WTC11 (cell line): Measurements from ENCODE around the gene SPSB3. TPM values are rescaled to one million over a fixed set of nuclear protein-coding genes. Genes with fewer than 3 reads are reported as not detected.

Experiments used
- ATAC-seq: fragments of 200-7000 bp; cut with Tn5 transposase; 2 replicates; pipeline ENCODE4 v1.10.0; 2021; ENCODE audit warnings: mild to moderate bottlenecking, moderate library complexity
- CTCF ChIA-PET: fragments of 300-600 bp; sonication (Branson Sonifier 250); formaldehyde crosslinking; loops from one replicate; lab custom pipeline; 2021; ENCODE audit warnings: antibody characterized with exemption; lab: Charles Lee
- POLR2A ChIA-PET: fragments of 350-600 bp; sonication (Branson Sonifier 250); formaldehyde crosslinking; loops from one replicate; lab custom pipeline; 2021; ENCODE audit warnings: antibody characterized with exemption; lab: Charles Lee
- DNase-seq: peaks from one replicate; pipeline ENCODE4 v3.0.0; 2021; ENCODE audit warnings: low spot score
- H3K27ac Mint-ChIP-seq: 2 replicates; pipeline ENCODE4 v1.8.0; 2021; ENCODE audit warnings: mixed read lengths
- H3K27me3 Mint-ChIP-seq: 2 replicates; pipeline ENCODE4 v1.8.0; 2021; ENCODE audit warnings: low read depth, mild to moderate bottlenecking, moderate library complexity, mixed read lengths
- H3K36me3 Mint-ChIP-seq: 2 replicates; pipeline ENCODE4 v1.8.0; 2021; ENCODE audit warnings: mixed read lengths
- H3K4me1 Mint-ChIP-seq: 2 replicates; pipeline ENCODE4 v1.8.0; 2022; ENCODE audit warnings: mixed read lengths
- H3K4me3 Mint-ChIP-seq: 2 replicates; pipeline ENCODE4 v1.8.0; 2021; ENCODE audit warnings: mild to moderate bottlenecking, moderate library complexity, mixed read lengths
- H3K9me3 Mint-ChIP-seq: 2 replicates; pipeline ENCODE4 v1.8.0; 2021; ENCODE audit warnings: mixed read lengths
- CREM ChIP-seq: sonication (generic); formaldehyde crosslinking; IDR thresholded peaks from 2 replicates; pipeline ENCODE4 v1.8.1; 2022; ENCODE audit warnings: mild to moderate bottlenecking, missing genetic modification reagents, moderate library complexity
- ELF4 ChIP-seq: sonication (generic); formaldehyde crosslinking; IDR thresholded peaks from 2 replicates; pipeline ENCODE4 v1.8.1; 2022; ENCODE audit warnings: low read depth, mild to moderate bottlenecking, moderate library complexity, missing genetic modification reagents
- GRHL2 ChIP-seq: fragments of 250-450 bp; sonication (Bioruptor Pico); IDR thresholded peaks from 2 replicates; pipeline ENCODE4 v1.8.0; 2022; ENCODE audit warnings: mild to moderate bottlenecking, moderate library complexity; ENCODE audit not compliant: insufficient replicate concordance, severe bottlenecking
- IRF2 ChIP-seq: sonication (generic); formaldehyde crosslinking; IDR thresholded peaks from 2 replicates; pipeline ENCODE4 v1.8.0; 2022; ENCODE audit warnings: low read depth, missing genetic modification reagents, borderline replicate concordance
- JAZF1 ChIP-seq: fragments of 250-450 bp; sonication (Bioruptor Pico); IDR thresholded peaks from 2 replicates; pipeline ENCODE4 v1.9.0; 2021; ENCODE audit warnings: moderate library complexity, mild to moderate bottlenecking, inconsistent platforms
- JUN ChIP-seq: sonication (generic); formaldehyde crosslinking; IDR thresholded peaks from 2 replicates; pipeline ENCODE4 v1.8.0; 2023; ENCODE audit warnings: mild to moderate bottlenecking, missing genetic modification reagents
- NFE2L1 ChIP-seq: sonication (generic); formaldehyde crosslinking; IDR thresholded peaks from 2 replicates; pipeline ENCODE4 v1.8.1; 2023; ENCODE audit warnings: missing genetic modification reagents
- RORB ChIP-seq: fragments of 250-450 bp; sonication (Bioruptor Pico); IDR thresholded peaks from 2 replicates; pipeline ENCODE4 v1.9.0; 2021; ENCODE audit warnings: mild to moderate bottlenecking
- ZNF138 ChIP-seq: sonication (generic); formaldehyde crosslinking; conservative IDR thresholded peaks from 2 replicates; pipeline ENCODE4 v1.8.1; 2022; ENCODE audit warnings: mild to moderate bottlenecking, moderate library complexity, missing genetic modification reagents
- ZNF317 ChIP-seq: sonication (generic); formaldehyde crosslinking; IDR thresholded peaks from 2 replicates; pipeline ENCODE4 v1.8.1; 2023; ENCODE audit warnings: low read depth, mild to moderate bottlenecking, moderate library complexity, missing genetic modification reagents, borderline replicate concordance
- ZNF416 ChIP-seq: fragments of 250-450 bp; sonication (Bioruptor Pico); IDR thresholded peaks from 2 replicates; pipeline ENCODE4 v1.9.0; 2021; ENCODE audit warnings: mild to moderate bottlenecking, inconsistent platforms
- ZNF423 ChIP-seq: fragments of 250-450 bp; sonication (Bioruptor Pico); IDR thresholded peaks from 2 replicates; pipeline ENCODE4 v2.1.2; 2022; ENCODE audit warnings: mild to moderate bottlenecking, moderate library complexity
- total RNA-seq: library from RNA; stranded (reverse); gene quantifications from 3 replicates; pipeline ENCODE4 v1.2.3, GENCODE V29; 2021
- TF ChIP-seq, protein P1 (sequence below): fragments of 250-450 bp; sonication (Bioruptor Pico); conservative IDR thresholded peaks from 2 replicates; pipeline ENCODE4 v1.9.0; 2021; ENCODE audit warnings: mild to moderate bottlenecking
- TF ChIP-seq, protein P2 (sequence below): sonication (generic); formaldehyde crosslinking; IDR thresholded peaks from 2 replicates; pipeline ENCODE4 v1.8.1; 2023; ENCODE audit warnings: mild to moderate bottlenecking, missing genetic modification reagents, borderline replicate concordance
- TF ChIP-seq, protein P3 (sequence below): fragments of 250-450 bp; sonication (Bioruptor Pico); IDR thresholded peaks from 2 replicates; pipeline ENCODE4 v2.1.2; 2022; ENCODE audit warnings: mild to moderate bottlenecking, moderate library complexity
- TF ChIP-seq, protein P4 (sequence below): fragments of 250-450 bp; sonication (Bioruptor Pico); IDR thresholded peaks from 2 replicates; pipeline ENCODE4 v1.9.0; 2021; ENCODE audit warnings: mild to moderate bottlenecking
- TF ChIP-seq, protein P5 (sequence below): sonication (generic); formaldehyde crosslinking; IDR thresholded peaks from 2 replicates; pipeline ENCODE4 v1.8.1; 2022; ENCODE audit warnings: missing genetic modification reagents, borderline replicate concordance
- TF ChIP-seq, protein P6 (sequence below): sonication (generic); formaldehyde crosslinking; IDR thresholded peaks from 2 replicates; pipeline ENCODE4 v1.8.0; 2022; ENCODE audit warnings: mild to moderate bottlenecking, missing genetic modification reagents
- TF ChIP-seq, protein P7 (sequence below): sonication (generic); formaldehyde crosslinking; IDR thresholded peaks from 2 replicates; pipeline ENCODE4 v1.8.0; 2022; ENCODE audit warnings: mild to moderate bottlenecking, missing genetic modification reagents
- TF ChIP-seq, protein P8 (sequence below): sonication (generic); formaldehyde crosslinking; conservative IDR thresholded peaks from 2 replicates; pipeline ENCODE4 v1.8.1; 2022; ENCODE audit warnings: mild to moderate bottlenecking, missing genetic modification reagents

SPSB3 gene
- total RNA-seq, 1 experiment from 2014 or later = 32.8 TPM

DNA sequence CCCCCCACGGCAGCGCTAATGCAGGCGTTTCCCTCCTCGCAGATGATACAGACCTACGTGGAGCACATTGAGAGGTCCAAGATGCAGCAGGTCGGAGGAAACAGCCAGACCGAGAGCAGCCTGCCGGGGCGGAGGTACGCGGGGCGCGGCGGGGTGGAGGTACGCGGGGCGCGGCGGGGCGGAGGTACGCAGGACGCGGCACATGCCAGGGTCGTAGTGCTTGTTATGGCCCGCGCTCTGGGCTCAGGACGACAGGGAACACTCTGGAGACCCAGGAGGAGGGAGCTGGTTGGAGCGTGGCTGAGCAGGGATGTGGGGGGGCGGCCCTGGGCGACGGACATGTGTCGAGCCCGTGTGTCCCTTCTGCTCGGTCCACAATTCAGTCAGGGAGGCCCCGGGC, 52.9 kb downstream of the SPSB3 start (continued):
- TF ChIP-seq, protein P1, sequence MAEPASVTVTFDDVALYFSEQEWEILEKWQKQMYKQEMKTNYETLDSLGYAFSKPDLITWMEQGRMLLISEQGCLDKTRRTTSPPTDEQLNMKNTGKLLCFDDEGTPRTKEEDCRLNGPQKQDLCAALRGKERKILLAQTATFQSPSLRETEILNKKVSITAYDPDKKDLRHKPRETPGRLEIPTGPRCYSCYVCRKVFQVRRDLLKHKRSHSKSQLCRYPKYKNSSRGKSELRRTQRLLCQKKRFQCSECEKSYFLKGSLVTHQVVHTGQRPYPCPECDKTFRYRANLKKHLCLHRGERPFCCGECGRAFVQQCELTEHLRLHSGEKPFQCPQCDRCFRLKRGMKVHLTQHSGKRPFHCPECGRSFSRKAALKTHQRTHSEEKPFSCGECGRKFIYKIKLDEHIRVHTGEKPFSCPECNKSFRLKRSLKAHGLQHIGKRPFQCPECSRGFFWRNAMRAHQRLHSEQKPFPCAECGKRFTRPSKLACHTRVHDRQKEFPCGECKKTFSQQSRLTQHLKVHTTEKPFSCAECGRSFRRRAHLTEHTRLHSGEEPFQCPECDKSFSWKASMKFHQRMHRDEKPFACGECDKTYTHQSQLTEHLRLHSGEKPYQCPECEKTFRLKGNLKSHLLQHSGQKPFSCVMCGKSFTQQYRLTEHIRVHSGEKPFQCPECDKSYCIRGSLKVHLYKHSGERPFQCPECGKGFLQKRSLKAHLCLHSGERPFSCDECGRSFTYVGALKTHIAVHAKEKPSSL (CRISPR knock-in tag) = no peak
- TF ChIP-seq, protein P2, sequence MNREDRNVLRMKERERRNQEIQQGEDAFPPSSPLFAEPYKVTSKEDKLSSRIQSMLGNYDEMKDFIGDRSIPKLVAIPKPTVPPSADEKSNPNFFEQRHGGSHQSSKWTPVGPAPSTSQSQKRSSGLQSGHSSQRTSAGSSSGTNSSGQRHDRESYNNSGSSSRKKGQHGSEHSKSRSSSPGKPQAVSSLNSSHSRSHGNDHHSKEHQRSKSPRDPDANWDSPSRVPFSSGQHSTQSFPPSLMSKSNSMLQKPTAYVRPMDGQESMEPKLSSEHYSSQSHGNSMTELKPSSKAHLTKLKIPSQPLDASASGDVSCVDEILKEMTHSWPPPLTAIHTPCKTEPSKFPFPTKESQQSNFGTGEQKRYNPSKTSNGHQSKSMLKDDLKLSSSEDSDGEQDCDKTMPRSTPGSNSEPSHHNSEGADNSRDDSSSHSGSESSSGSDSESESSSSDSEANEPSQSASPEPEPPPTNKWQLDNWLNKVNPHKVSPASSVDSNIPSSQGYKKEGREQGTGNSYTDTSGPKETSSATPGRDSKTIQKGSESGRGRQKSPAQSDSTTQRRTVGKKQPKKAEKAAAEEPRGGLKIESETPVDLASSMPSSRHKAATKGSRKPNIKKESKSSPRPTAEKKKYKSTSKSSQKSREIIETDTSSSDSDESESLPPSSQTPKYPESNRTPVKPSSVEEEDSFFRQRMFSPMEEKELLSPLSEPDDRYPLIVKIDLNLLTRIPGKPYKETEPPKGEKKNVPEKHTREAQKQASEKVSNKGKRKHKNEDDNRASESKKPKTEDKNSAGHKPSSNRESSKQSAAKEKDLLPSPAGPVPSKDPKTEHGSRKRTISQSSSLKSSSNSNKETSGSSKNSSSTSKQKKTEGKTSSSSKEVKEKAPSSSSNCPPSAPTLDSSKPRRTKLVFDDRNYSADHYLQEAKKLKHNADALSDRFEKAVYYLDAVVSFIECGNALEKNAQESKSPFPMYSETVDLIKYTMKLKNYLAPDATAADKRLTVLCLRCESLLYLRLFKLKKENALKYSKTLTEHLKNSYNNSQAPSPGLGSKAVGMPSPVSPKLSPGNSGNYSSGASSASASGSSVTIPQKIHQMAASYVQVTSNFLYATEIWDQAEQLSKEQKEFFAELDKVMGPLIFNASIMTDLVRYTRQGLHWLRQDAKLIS (CRISPR knock-in tag) = no peak
- TF ChIP-seq, protein P3, sequence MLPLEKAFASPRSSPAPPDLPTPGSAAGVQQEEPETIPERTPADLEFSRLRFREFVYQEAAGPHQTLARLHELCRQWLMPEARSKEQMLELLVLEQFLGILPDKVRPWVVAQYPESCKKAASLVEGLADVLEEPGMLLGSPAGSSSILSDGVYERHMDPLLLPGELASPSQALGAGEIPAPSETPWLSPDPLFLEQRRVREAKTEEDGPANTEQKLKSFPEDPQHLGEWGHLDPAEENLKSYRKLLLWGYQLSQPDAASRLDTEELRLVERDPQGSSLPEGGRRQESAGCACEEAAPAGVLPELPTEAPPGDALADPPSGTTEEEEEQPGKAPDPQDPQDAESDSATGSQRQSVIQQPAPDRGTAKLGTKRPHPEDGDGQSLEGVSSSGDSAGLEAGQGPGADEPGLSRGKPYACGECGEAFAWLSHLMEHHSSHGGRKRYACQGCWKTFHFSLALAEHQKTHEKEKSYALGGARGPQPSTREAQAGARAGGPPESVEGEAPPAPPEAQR (CRISPR knock-in tag) = no peak
- TF ChIP-seq ELF4 (CRISPR knock-in tag) = no peak
- TF ChIP-seq ZNF138 (CRISPR knock-in tag) = no peak
- TF ChIP-seq, protein P4, sequence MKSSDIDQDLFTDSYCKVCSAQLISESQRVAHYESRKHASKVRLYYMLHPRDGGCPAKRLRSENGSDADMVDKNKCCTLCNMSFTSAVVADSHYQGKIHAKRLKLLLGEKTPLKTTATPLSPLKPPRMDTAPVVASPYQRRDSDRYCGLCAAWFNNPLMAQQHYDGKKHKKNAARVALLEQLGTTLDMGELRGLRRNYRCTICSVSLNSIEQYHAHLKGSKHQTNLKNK = no peak
- TF ChIP-seq ZNF416 = no peak
- no peak for TF ChIP-seq NFE2L1
- TF ChIP-seq, protein P5, sequence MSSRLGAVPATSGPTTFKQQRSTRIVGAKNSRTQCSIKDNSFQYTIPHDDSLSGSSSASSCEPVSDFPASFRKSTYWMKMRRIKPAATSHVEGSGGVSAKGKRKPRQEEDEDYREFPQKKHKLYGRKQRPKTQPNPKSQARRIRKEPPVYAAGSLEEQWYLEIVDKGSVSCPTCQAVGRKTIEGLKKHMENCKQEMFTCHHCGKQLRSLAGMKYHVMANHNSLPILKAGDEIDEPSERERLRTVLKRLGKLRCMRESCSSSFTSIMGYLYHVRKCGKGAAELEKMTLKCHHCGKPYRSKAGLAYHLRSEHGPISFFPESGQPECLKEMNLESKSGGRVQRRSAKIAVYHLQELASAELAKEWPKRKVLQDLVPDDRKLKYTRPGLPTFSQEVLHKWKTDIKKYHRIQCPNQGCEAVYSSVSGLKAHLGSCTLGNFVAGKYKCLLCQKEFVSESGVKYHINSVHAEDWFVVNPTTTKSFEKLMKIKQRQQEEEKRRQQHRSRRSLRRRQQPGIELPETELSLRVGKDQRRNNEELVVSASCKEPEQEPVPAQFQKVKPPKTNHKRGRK = no peak
- TF ChIP-seq, protein P6, sequence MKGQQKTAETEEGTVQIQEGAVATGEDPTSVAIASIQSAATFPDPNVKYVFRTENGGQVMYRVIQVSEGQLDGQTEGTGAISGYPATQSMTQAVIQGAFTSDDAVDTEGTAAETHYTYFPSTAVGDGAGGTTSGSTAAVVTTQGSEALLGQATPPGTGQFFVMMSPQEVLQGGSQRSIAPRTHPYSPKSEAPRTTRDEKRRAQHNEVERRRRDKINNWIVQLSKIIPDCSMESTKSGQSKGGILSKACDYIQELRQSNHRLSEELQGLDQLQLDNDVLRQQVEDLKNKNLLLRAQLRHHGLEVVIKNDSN = no peak
- no peak for TF ChIP-seq CREM (CRISPR knock-in tag)
- TF ChIP-seq, protein P7, sequence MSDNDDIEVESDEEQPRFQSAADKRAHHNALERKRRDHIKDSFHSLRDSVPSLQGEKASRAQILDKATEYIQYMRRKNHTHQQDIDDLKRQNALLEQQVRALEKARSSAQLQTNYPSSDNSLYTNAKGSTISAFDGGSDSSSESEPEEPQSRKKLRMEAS (CRISPR knock-in tag) = no peak
- TF ChIP-seq GRHL2 (CRISPR knock-in tag) = no peak
- TF ChIP-seq, protein P8, sequence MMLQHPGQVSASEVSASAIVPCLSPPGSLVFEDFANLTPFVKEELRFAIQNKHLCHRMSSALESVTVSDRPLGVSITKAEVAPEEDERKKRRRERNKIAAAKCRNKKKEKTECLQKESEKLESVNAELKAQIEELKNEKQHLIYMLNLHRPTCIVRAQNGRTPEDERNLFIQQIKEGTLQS (CRISPR knock-in tag) = no peak
- TF ChIP-seq, all 79 proteins: peak for 0

DNA sequence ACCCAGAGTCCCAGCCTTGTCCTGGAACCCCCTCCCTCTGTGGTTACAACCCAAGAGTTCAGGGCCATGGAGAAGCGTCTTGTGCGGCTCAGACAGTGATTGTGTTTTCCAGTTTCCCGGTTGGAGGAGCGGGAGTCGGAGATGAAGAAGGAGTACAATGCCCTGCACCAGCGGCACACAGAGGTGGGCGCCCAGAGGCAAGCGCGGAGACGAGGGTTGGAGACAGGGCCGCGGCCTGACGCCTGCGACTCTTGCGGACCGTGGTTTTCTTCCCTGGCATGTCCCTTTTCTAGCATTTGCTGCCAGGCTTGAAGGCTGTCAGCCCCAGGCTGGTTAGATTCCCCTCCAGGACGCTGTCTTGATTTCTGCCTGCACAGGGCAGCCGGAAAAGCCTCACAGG, 53.3 kb downstream of the SPSB3 start:
- H3K9me3 Mint-ChIP-seq = no peaks in the 10 kb centered on the region
- DNase-seq (no peak), ATAC-seq (no peak)
- POLR2A ChIA-PET = no interaction called here
- H3K4me3 Mint-ChIP-seq = no peak overlapping the region
- H3K4me1 Mint-ChIP-seq = no peaks in the 10 kb centered on the region
- TF ChIP-seq ZNF317 (CRISPR knock-in tag) (no peak), IRF2 (CRISPR knock-in tag) (no peak), JUN (CRISPR knock-in tag) (no peak), RORB (CRISPR knock-in tag) (no peak), JAZF1 (CRISPR knock-in tag) (no peak), ZNF423 (CRISPR knock-in tag) (no peak), NFE2L1 (no peak)
- TF ChIP-seq, protein P7 (CRISPR knock-in tag) = no peak
- peak overlapping the region; percentile 78 for H3K27ac Mint-ChIP-seq
- no peaks in the 10 kb centered on the region for H3K27me3 Mint-ChIP-seq
- peaks cover 7% of the 10 kb centered on the region for H3K36me3 Mint-ChIP-seq
- CTCF ChIA-PET = no interaction called here
